ENCODE results near the gene UNC45B. TPM values are rescaled to one million over a fixed set of nuclear protein-coding genes. Genes with fewer than 3 reads are reported as not detected.

The UNC45B gene
- total and polyA plus RNA-seq, 2 of the 4 experiments (the other 2 are of a cell fraction): not detected

GRCh38 chr17:35214631-35215273 lies 67.1 kb downstream of the UNC45B start:
- Histone ChIP-seq H3K4me3 (ENCODE audit: insufficient read depth, low read depth, low read length) (no peak overlapping the region), H3K27me3 (ENCODE audit: control insufficient read depth, insufficient read depth, low read length) (peaks cover 7% of the 10 kb centered on the region), H3K9ac (ENCODE audit: low read depth, low read length) (no peak overlapping the region), H3K18ac (ENCODE audit: low read depth, low read length) (no peak overlapping the region), H3K14ac (replicated peaks; ENCODE audit: low read depth, low read length) (no peak overlapping the region), H4K20me1 (ENCODE audit: insufficient read depth, low read length) (no peaks in the 10 kb centered on the region), H2BK20ac (ENCODE audit: low read depth, low read length) (no peak overlapping the region), H2AFZ (replicated peaks; ENCODE audit: low read length, poor library complexity) (no peak overlapping the region), H3K9me1 (ENCODE audit: insufficient read depth, low read length) (no peaks in the 10 kb centered on the region), H2AK5ac (ENCODE audit: low read depth, low read length) (no peak overlapping the region), H3K56ac (ENCODE audit: extremely low read depth, insufficient read depth, low read length) (no peak overlapping the region), H4K8ac (ENCODE audit: low read depth in 2 of 2, low read length in 2 of 2) (no peak overlapping the region), H3K23ac (ENCODE audit: low read depth, low read length) (no peak overlapping the region), H3K9me3 (ENCODE audit: control insufficient read depth, insufficient read depth, low read length) (no peaks in the 10 kb centered on the region), H3K4me2 (ENCODE audit: low read depth, low read length) (no peak overlapping the region), H2BK15ac (ENCODE audit: low read depth, low read length) (no peak overlapping the region), H2BK5ac (ENCODE audit: low read depth, low read length, poor library complexity, severe bottlenecking) (no peak overlapping the region), H3K27ac (ENCODE audit: insufficient read depth, low read length) (no peak overlapping the region), H3K79me1 (ENCODE audit: low read depth in 1 of 2, low read length in 2 of 2) (no peaks in the 10 kb centered on the region), H3K4ac (ENCODE audit: low read depth, low read length) (no peak overlapping the region), H2AK9ac (replicated peaks; ENCODE audit: low read depth, low read length, poor library complexity) (peak overlapping the region; percentile 34), H3K36me3 (ENCODE audit: control insufficient read depth, insufficient read depth, low read length) (no peaks in the 10 kb centered on the region), H4K91ac (ENCODE audit: insufficient read depth, low read depth, low read length) (no peak overlapping the region), H4K5ac (ENCODE audit: low read depth, low read length) (no peak overlapping the region), H2BK120ac (ENCODE audit: low read depth, low read length) (no peak overlapping the region), H3K4me1 (ENCODE audit: control insufficient read depth, insufficient read depth, low read length) (no peaks in the 10 kb centered on the region)
- no CpG with 5 or more reads among the region's 5 CpGs for WGBS, 2 experiments (ENCODE audit: extremely low coverage in 2 of 2, insufficient read length in 1 of 2)
- ATAC-seq (ENCODE audit: low read depth) (no peak), DNase-seq (no peak)
- in situ Hi-C loops (cut with MboI; ENCODE audit: low sequenced_read_pairs) (no loop called here), intact Hi-C loops (cut with micrococcal nuclease) (no loop called here), dilution Hi-C loops (cut with HindIII; ENCODE audit: low sequenced_read_pairs, unreplicated experiment) (no loop called here)
- ChIA-PET POLR2A (ENCODE audit: unreplicated experiment) (no interaction called here), CTCF (no interaction called here)
- no TSS peak for BruUV-seq (replicated peaks)
- no peak for TF ChIP-seq BHLHE40 (IDR thresholded peaks at IDR 0.05; ENCODE audit: low read depth, low read length)
- no peak for TF ChIP-seq RCOR1 (IDR thresholded peaks at IDR 0.05; ENCODE audit: insufficient replicate concordance, low read length)
- no peak for TF ChIP-seq CHD1 (IDR thresholded peaks at IDR 0.05; ENCODE audit: low read depth, low read length)
- TF ChIP-seq, protein P1, sequence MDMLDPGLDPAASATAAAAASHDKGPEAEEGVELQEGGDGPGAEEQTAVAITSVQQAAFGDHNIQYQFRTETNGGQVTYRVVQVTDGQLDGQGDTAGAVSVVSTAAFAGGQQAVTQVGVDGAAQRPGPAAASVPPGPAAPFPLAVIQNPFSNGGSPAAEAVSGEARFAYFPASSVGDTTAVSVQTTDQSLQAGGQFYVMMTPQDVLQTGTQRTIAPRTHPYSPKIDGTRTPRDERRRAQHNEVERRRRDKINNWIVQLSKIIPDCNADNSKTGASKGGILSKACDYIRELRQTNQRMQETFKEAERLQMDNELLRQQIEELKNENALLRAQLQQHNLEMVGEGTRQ (IDR thresholded peaks at IDR 0.05; ENCODE audit: low read depth, low read length): no peak
- TF ChIP-seq, protein P2, sequence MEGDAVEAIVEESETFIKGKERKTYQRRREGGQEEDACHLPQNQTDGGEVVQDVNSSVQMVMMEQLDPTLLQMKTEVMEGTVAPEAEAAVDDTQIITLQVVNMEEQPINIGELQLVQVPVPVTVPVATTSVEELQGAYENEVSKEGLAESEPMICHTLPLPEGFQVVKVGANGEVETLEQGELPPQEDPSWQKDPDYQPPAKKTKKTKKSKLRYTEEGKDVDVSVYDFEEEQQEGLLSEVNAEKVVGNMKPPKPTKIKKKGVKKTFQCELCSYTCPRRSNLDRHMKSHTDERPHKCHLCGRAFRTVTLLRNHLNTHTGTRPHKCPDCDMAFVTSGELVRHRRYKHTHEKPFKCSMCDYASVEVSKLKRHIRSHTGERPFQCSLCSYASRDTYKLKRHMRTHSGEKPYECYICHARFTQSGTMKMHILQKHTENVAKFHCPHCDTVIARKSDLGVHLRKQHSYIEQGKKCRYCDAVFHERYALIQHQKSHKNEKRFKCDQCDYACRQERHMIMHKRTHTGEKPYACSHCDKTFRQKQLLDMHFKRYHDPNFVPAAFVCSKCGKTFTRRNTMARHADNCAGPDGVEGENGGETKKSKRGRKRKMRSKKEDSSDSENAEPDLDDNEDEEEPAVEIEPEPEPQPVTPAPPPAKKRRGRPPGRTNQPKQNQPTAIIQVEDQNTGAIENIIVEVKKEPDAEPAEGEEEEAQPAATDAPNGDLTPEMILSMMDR (conservative IDR thresholded peaks at IDR 0.05; ENCODE audit: low read depth, low read length): no peak
- TF ChIP-seq, protein P3, sequence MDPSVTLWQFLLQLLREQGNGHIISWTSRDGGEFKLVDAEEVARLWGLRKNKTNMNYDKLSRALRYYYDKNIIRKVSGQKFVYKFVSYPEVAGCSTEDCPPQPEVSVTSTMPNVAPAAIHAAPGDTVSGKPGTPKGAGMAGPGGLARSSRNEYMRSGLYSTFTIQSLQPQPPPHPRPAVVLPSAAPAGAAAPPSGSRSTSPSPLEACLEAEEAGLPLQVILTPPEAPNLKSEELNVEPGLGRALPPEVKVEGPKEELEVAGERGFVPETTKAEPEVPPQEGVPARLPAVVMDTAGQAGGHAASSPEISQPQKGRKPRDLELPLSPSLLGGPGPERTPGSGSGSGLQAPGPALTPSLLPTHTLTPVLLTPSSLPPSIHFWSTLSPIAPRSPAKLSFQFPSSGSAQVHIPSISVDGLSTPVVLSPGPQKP (IDR thresholded peaks at IDR 0.05; ENCODE audit: borderline replicate concordance, low read depth, low read length): no peak
- no peak for TF ChIP-seq CEBPB (IDR thresholded peaks at IDR 0.05; ENCODE audit: low read depth, low read length)
- no peak for TF ChIP-seq MXI1 (IDR thresholded peaks at IDR 0.05; ENCODE audit: borderline replicate concordance, low read depth, low read length)
- no peak for TF ChIP-seq MAZ (IDR thresholded peaks at IDR 0.05; ENCODE audit: borderline replicate concordance, low read depth, low read length)
- TF ChIP-seq NFE2L2 (IDR thresholded peaks at IDR 0.05; ENCODE audit: low read depth, low read length): no peak
- no peak for TF ChIP-seq RFX5 (IDR thresholded peaks at IDR 0.05; ENCODE audit: low read depth, low read length)
- no peak for TF ChIP-seq MAFK (IDR thresholded peaks at IDR 0.05; ENCODE audit: low read depth, low read length)
- TF ChIP-seq RAD21 (IDR thresholded peaks at IDR 0.05; ENCODE audit: low read length): no peak

Data from IMR-90 (cell line).